ENCODE measurements around the gene SLC26A1.

The SLC26A1 gene

DNA sequence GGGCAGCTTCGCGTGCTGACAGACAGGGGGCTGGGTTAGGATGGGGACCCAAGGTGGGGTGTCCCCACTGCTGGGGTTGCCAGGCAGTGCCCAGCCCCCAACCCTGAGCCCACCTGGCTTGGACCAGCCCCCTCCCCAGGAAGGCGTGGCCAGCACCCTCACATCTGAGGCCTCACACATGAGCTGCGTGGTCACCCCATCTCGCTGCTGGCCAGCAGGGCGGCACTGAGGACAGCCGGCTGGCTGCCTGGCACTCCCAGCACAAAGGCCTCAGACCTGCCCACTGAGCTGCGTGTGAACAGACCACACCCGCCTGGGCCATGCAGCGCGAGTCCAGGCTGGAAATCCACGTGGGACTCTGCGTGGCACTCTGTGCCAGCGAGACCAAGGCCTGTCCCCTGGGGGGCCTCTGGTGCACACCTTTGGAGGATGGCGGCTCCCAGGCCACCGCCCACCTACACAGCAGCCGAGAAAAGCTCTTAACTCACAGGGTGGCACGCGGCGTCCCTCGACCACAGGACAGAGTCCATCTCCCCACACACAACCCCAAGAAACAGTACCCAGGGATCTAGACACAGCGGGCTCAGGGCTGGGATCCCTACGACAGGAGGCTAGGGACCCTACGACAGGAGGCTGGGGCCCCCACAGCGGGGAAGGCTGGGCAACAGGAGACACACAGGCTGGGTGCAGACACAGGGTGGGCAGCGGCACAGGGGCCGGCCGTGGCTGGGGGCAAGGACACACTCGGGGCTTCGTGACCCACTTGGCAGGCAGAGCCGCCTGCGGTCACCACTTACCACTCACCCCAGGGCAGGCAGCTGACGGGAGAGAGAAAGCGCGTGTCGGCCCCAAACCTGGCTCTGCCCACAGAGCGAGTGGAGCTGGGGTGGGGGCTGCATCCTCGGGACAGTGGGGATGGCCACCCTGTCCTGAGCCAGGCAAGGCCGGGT is 29.7 kb downstream of the SLC26A1 start:
- no peak for DNase-seq

DNA sequence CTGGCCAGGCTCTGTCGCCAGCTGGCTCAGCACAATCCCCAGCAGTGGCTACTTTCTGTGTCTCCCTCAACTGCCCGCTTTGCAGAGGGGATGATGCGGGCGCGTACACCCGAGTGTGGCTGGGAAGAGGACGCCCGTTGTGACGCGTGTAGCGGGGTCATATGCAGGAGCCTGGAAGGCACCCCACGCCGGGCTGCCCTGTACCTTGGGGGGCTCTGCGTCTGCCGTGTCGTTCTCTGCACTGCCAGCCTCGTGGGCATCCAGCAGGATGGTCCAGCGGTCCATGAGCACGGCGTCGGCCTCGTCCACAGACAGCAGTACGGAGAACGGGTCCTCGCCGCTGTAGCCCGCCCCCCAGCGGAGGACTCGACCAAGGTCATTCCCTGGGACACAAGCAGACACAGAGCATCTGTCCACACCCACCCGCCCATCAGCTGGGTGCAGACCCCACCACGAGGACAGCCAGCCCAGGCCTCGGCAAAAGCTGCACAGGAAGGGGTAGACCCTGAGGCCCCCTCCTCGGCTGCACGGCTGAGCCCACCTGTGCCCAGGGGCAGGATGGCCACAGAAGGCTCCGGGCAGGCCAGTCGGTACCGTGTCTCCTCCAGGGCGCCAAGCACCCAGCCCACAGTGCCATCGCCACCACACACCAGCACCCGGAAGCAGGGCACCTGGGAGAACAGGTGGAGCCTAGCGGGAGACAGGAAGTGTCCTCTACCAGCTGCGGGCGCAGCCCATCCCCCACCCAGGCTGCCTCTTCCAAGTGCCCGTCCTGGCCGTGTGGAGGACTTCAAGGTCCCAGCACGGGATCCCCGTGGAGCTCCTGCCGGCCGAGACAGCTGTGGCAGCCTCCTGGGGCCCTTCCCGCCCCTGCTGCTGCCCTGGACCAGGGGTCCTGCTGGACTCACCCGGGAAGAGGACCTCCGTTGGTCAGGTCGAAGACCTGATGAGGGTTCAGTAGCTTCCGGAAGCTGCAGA is 30.7 kb downstream of the SLC26A1 start:
- no peak for DNase-seq

- DNase-seq, result no peak
Observed at GRCh38 chr4:961351-962230, 31.6 kb downstream of the SLC26A1 start.

GRCh38 chr4:960636-961350 is 32.4 kb downstream of the SLC26A1 start:
- no peak for DNase-seq

- no peak for DNase-seq
Observed at GRCh38 chr4:960140-960635, 33.0 kb downstream of the SLC26A1 start.

DNA sequence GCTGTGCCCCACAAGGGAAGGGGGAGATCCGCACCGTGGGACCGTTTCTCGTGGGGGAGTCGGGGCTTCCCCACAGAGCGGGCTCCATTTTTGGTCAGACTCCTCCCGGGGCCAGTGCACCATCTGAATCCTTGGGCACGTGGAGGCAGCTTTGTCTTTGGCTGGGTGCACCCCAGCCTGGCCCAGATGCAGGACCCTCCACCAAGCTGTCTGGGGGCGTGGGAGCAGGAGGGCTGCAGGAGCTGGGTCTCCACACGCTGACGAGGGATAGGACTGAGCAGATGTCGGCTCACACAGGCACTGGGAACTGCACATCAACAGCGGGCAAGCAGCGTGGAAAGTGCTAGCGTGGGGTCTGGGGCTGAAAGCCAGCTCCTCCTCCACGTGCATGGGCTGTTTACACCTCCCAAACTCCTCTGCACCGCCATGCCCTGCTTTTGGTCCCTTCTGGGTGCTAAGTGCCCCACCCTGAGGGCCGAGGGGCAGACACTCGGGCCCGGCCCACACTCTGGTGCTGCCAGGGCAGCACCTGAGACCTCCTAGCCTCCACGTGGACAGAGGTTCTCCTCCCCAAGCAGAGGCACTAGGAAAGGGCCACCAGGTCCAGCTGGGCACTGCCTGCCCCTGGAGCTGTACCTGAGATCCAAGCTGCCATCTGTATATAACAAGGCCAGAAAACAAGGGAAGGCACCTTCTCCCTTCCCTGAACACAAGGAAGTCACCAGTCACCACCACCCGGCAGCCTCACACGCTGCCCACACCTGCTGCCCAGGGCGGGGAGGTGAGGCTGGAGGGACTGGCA is 33.7 kb downstream of the SLC26A1 start:
- DNase-seq, result no peak

- DNase-seq, result no peak
Observed at GRCh38 chr4:958696-959337, 34.4 kb downstream of the SLC26A1 start.

GRCh38 chr4:958314-958665 is 34.9 kb downstream of the SLC26A1 start:
- no peak for DNase-seq

- DNase-seq, result no peak
Observed at GRCh38 chr4:957581-958313, 35.5 kb downstream of the SLC26A1 start.

DNA sequence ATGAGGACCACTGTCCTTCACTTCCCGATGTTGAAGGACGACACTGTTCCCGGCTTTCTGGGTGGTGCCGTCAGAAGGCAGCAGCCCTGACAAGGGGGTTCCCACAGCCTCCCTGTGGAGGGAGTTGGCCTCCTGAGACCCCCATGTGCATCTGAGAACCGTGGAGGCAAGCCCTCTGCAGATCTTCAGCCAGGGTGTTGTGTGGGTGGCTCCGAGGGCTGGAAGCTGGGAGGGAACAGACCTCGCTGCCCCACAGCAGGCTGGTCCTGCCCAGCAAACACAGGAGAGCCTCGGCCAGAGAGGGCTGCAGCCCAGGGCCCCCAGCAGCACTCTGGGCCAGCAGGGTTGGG is 36.0 kb downstream of the SLC26A1 start:
- no peak for DNase-seq

DNA sequence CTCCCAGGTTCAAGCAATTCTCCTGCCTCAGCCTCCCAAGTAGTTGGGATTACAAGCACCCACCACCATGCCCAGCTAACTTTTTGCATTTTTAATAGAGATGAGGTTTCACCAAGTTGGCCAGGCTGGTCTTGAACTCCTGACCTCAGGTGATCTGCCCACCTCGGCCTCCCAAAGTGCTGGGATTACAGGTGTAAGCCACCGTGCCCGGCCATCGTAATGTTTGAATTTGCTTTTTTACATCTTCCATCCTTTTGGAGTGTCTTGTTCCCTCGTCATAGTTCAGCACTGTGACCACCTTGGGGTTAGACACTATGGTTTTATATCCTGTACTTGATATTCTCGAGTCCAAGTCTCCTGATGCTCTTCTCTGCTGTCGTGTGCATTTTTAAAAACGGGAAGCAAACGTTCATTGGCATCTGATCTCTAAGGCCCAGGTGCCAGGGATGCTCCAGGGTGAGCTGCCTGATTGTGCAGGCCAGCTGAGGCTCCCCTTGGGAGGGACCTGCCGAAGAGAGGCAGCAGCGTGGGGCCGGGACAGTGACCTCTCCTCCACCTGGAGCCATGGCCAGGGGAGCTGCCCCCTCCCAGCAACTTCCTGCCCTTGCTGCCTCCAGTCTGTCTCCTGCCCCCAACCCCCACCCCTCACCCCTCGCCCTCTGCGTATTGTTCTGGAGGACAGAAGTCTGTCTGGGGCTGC is 36.5 kb downstream of the SLC26A1 start:
- no peak for DNase-seq

GRCh38 chr4:955931-956381 is 37.2 kb downstream of the SLC26A1 start:
- DNase-seq, result no peak

GRCh38 chr4:955161-955921 is 37.9 kb downstream of the SLC26A1 start:
- no peak for DNase-seq

- DNase-seq, result no peak
Observed at GRCh38 chr4:954211-955020, 38.8 kb downstream of the SLC26A1 start.

GRCh38 chr4:953574-953915 is 39.7 kb downstream of the SLC26A1 start:
- DNase-seq, result no peak

GRCh38 chr4:952881-953573 is 40.2 kb downstream of the SLC26A1 start:
- DNase-seq, result no peak
